H9 (cell line): ENCODE measurements around the gene EPHB2. TPM values are rescaled to one million over a fixed set of nuclear protein-coding genes. Genes with fewer than 3 reads are reported as not detected.

Experiments used
- DNase-seq: peaks from one replicate; pipeline ENCODE4 v3.0.0-alpha.2; 2017
- H2AFZ ChIP-seq: one replicate; pipeline ENCODE4 v1.6.1; 2013; ENCODE audit warnings: mild to moderate bottlenecking, low read length, control low read depth, moderate library complexity
- H2AK5ac ChIP-seq: 2 replicates; pipeline ENCODE4 v1.6.1; 2013; ENCODE audit warnings: low read length, control low read depth, mixed read lengths; ENCODE audit not compliant: insufficient read length
- H2BK120ac ChIP-seq: one replicate; pipeline ENCODE4 v1.6.1; 2013; ENCODE audit warnings: low read depth, mild to moderate bottlenecking, low read length, control low read depth, inconsistent platforms; ENCODE audit not compliant: poor library complexity, severe bottlenecking
- H2BK12ac ChIP-seq: 2 replicates; pipeline ENCODE4 v1.6.1; 2013; ENCODE audit warnings: low read length, control low read depth, mixed read lengths, low read depth; ENCODE audit not compliant: insufficient read length
- H2BK15ac ChIP-seq: 2 replicates; pipeline ENCODE4 v1.6.1; 2013; ENCODE audit warnings: low read depth, low read length, control low read depth
- H2BK20ac ChIP-seq: one replicate; pipeline ENCODE4 v1.6.1; 2013; ENCODE audit warnings: low read depth, mild to moderate bottlenecking, low read length, control low read depth, inconsistent platforms; ENCODE audit not compliant: poor library complexity, severe bottlenecking
- H2BK5ac ChIP-seq: 2 replicates; pipeline ENCODE4 v1.6.1; 2013; ENCODE audit warnings: low read length, control low read depth, mixed read lengths; ENCODE audit not compliant: insufficient read length
- H3K14ac ChIP-seq: 2 replicates; pipeline ENCODE4 v1.6.1; 2013; ENCODE audit warnings: low read length, control low read depth; ENCODE audit not compliant: insufficient read depth
- H3K18ac ChIP-seq: 2 replicates; pipeline ENCODE4 v1.6.1; 2013; ENCODE audit warnings: low read depth, mild to moderate bottlenecking, mixed read lengths, low read length, control low read depth; ENCODE audit not compliant: insufficient read length
- H3K23ac ChIP-seq: 2 replicates; pipeline ENCODE4 v1.6.1; 2013; ENCODE audit warnings: low read length, control low read depth, mixed read lengths, low read depth; ENCODE audit not compliant: insufficient read length
- H3K23me2 ChIP-seq: 2 replicates; pipeline ENCODE4 v1.6.1; 2013; ENCODE audit warnings: low read depth, mild to moderate bottlenecking, mixed read lengths, low read length, control low read depth; ENCODE audit not compliant: insufficient read length, poor library complexity, severe bottlenecking
- H3K27ac ChIP-seq: 2 replicates; pipeline ENCODE4 v1.5.1; 2013; ENCODE audit warnings: low read length, control low read depth, mixed read lengths, low read depth; ENCODE audit not compliant: insufficient read length
- H3K27me3 ChIP-seq: 2 replicates; pipeline ENCODE4 v1.6.1; 2013; ENCODE audit warnings: low read length, control low read depth, inconsistent platforms; ENCODE audit not compliant: insufficient read depth
- H3K4ac ChIP-seq: 2 replicates; pipeline ENCODE4 v1.6.1; 2013; ENCODE audit warnings: low read depth, mild to moderate bottlenecking, control low read depth, inconsistent platforms, low read length, moderate library complexity
- H3K4me1 ChIP-seq: 2 replicates; pipeline ENCODE4 v1.6.1; 2013; ENCODE audit warnings: low read length, control low read depth, inconsistent platforms; ENCODE audit not compliant: insufficient read depth
- H3K4me2 ChIP-seq: 2 replicates; pipeline ENCODE4 v1.6.1; 2013; ENCODE audit warnings: low read length, control low read depth, mixed read lengths; ENCODE audit not compliant: insufficient read length, insufficient read depth
- H3K56ac ChIP-seq: 2 replicates; pipeline ENCODE4 v1.6.1; 2013; ENCODE audit warnings: low read depth, mild to moderate bottlenecking, mixed read lengths, low read length, control low read depth; ENCODE audit not compliant: insufficient read length
- H3K79me1 ChIP-seq: 2 replicates; pipeline ENCODE4 v1.6.1; 2013; ENCODE audit warnings: low read depth, mild to moderate bottlenecking, moderate library complexity, low read length, control low read depth, inconsistent platforms; ENCODE audit not compliant: insufficient read depth, poor library complexity, severe bottlenecking
- H3K79me2 ChIP-seq: 2 replicates; pipeline ENCODE4 v1.6.1; 2013; ENCODE audit warnings: low read length, control low read depth, inconsistent platforms; ENCODE audit not compliant: insufficient read depth
- H3K9ac ChIP-seq: 2 replicates; pipeline ENCODE4 v1.6.1; 2013; ENCODE audit warnings: low read length, control low read depth, mixed read lengths; ENCODE audit not compliant: insufficient read length; ENCODE audit errors: extremely low read depth
- H3K9me3 ChIP-seq: one replicate; pipeline ENCODE4 v1.6.1; 2013; ENCODE audit warnings: low read depth, low read length, inconsistent platforms; ENCODE audit not compliant: control insufficient read depth
- H3T11ph ChIP-seq: one replicate; pipeline ENCODE4 v1.6.1; 2013; ENCODE audit warnings: mild to moderate bottlenecking, low read length, control low read depth, inconsistent platforms
- H4K20me1 ChIP-seq: one replicate; pipeline ENCODE4 v1.6.1; 2013; ENCODE audit not compliant: control insufficient read depth, insufficient read length, insufficient read depth
- H4K5ac ChIP-seq: 2 replicates; pipeline ENCODE4 v1.6.1; 2013; ENCODE audit warnings: low read depth, mild to moderate bottlenecking, mixed read lengths, low read length, control low read depth; ENCODE audit not compliant: insufficient read length
- H4K8ac ChIP-seq: replicated peaks from 2 replicates; pipeline ENCODE4 v1.6.1; 2013; ENCODE audit warnings: low read length, control low read depth, mixed read lengths, low read depth; ENCODE audit not compliant: insufficient read length
- H4K91ac ChIP-seq: 2 replicates; pipeline ENCODE4 v1.6.1; 2013; ENCODE audit warnings: low read depth, mild to moderate bottlenecking, moderate library complexity, mixed read lengths, low read length, control low read depth; ENCODE audit not compliant: insufficient read length
- H3K27ac Mint-ChIP-seq, 3 experiments: 2 replicates in 2 of 3; 3 replicates in 1 of 3; pipeline ENCODE4 v1.8.0; 2020 to 2021; ENCODE audit warnings: mixed read lengths in 3 of 3, mild to moderate bottlenecking in 1 of 3, moderate library complexity in 1 of 3
- H3K27me3 Mint-ChIP-seq: 2 replicates; pipeline ENCODE4 v1.8.0; 2021; ENCODE audit warnings: low read depth, mild to moderate bottlenecking, moderate library complexity, mixed read lengths
- H3K36me3 Mint-ChIP-seq, 3 experiments: 2 replicates in 2 of 3; 3 replicates in 1 of 3; pipeline ENCODE4 v1.8.0; 2020 to 2021; ENCODE audit warnings: low read depth in 3 of 3, mixed read lengths in 3 of 3; ENCODE audit not compliant: insufficient read depth in 1 of 3
- H3K4me1 Mint-ChIP-seq, 2 experiments: 2 replicates each; pipeline ENCODE4 v1.8.0; 2020; ENCODE audit warnings: mixed read lengths in 2 of 2
- H3K4me3 Mint-ChIP-seq, 2 experiments: 2 replicates in 1 of 2; 3 replicates in 1 of 2; pipeline ENCODE4 v1.8.0; 2020 to 2021; ENCODE audit warnings: mild to moderate bottlenecking in 2 of 2, mixed read lengths in 2 of 2, moderate library complexity in 1 of 2
- H3K9me3 Mint-ChIP-seq, 2 experiments: 2 replicates in 1 of 2; 3 replicates in 1 of 2; pipeline ENCODE4 v1.8.0; 2020; ENCODE audit warnings: mild to moderate bottlenecking in 2 of 2, mixed read lengths in 2 of 2, moderate library complexity in 1 of 2
- CTCF ChIP-seq: fragments of 200-600 bp; sonication (generic); conservative IDR thresholded peaks from 3 replicates; pipeline ENCODE4 v1.8.0; 2021; ENCODE audit warnings: antibody characterized with exemption, mild to moderate bottlenecking
- WGBS: extraction: QIAGEN DNeasy Blood & Tissue Kit; methylation state at CpG from one replicate; pipeline ENCODE4 v1.1.7; 2013; ENCODE audit warnings: missing lambda C conversion rate, low lambda C conversion rate, mixed read lengths; ENCODE audit not compliant: insufficient read length; ENCODE audit errors: extremely low coverage; 5-methylcytosine and 5-hydroxymethylcytosine counted together
- total RNA-seq: library from RNA; stranded (reverse); gene quantifications from 2 replicates; pipeline ENCODE4 v1.2.1, GENCODE V29; 2021

EPHB2 gene
- total RNA-seq, 1 experiment from 2014 or later = 9.5 TPM

GRCh38 chr1:22729400-22729773 lies 18.7 kb downstream of the EPHB2 start:
- H3K27ac ChIP-seq = no peak overlapping the region
- H3K4me3 Mint-ChIP-seq = no peak overlapping the region
- no peak overlapping the region for H3K4ac ChIP-seq
- H3K56ac ChIP-seq = no peak overlapping the region
- no peak overlapping the region for H2BK5ac ChIP-seq
- no peak overlapping the region for H2AFZ ChIP-seq
- H3K9me3 ChIP-seq = no peaks in the 10 kb centered on the region
- no peak overlapping the region for H4K8ac ChIP-seq
- H3K14ac ChIP-seq = no peak overlapping the region
- H3K4me1 ChIP-seq = no peaks in the 10 kb centered on the region; the same call in 1 of the 2 replicates
- no peak overlapping the region for H4K91ac ChIP-seq
- H3K23ac ChIP-seq = no peak overlapping the region
- no peak overlapping the region for H3K4me2 ChIP-seq
- no peak overlapping the region for H4K5ac ChIP-seq
- no peak overlapping the region for H2BK12ac ChIP-seq
- H3K79me2 ChIP-seq = no peaks in the 10 kb centered on the region
- no peaks in the 10 kb centered on the region for H3K27me3 ChIP-seq
- no peaks in the 10 kb centered on the region for H3K79me1 ChIP-seq
- H3T11ph ChIP-seq = no peak overlapping the region
- no peaks in the 10 kb centered on the region; a peak in 1 of 7 replicates for H3K36me3 Mint-ChIP-seq
- no peak overlapping the region for H2BK15ac ChIP-seq
- no peak overlapping the region for H2AK5ac ChIP-seq
- H4K20me1 ChIP-seq = no peaks in the 10 kb centered on the region
- no CpG with 5 or more reads among the region's 1 CpG for WGBS
- DNase-seq = no peak
- H3K23me2 ChIP-seq = no peaks in the 10 kb centered on the region
- no peak overlapping the region for H2BK20ac ChIP-seq
- no peak overlapping the region for H3K9ac ChIP-seq
- peaks cover 11 to 18% of the 10 kb centered on the region in 2 experiments for H3K4me1 Mint-ChIP-seq
- no peak overlapping the region for H3K27ac Mint-ChIP-seq
- no peak overlapping the region for H2BK120ac ChIP-seq
- TF ChIP-seq CTCF = no peak
- no peaks in the 10 kb centered on the region for H3K9me3 Mint-ChIP-seq
- H3K27me3 Mint-ChIP-seq = no peaks in the 10 kb centered on the region; the same call in none of the 2 replicates
- H3K18ac ChIP-seq = no peak overlapping the region
